Eye (tissue), 1 donor: ENCODE results near the gene RALB.
"Not testable (repeated sequence)": the region's sequence is repeated elsewhere in the genome, so short reads cannot be mapped to it uniquely, and the experiment has no call there.

Experiments used
- DNase-seq: peaks from one replicate; pipeline ENCODE4 v3.0.0-alpha.2; 2015

RALB gene

GRCh38 chr2:120244656-120245519, 7.8 kb upstream of the RALB start:
- DNase-seq: no peak

- DNase-seq: no peak
These were observed 6.9 kb upstream of the RALB start for GRCh38 chr2:120245520-120246332.

- DNase-seq: no peak
These were observed 5.9 kb upstream of the RALB start for GRCh38 chr2:120246546-120247300.

- DNase-seq: no peak
These were observed 4.8 kb upstream of the RALB start for GRCh38 chr2:120247851-120248250.

GRCh38 chr2:120250640-120251039, 2.0 kb upstream of the RALB start:
- no peak for DNase-seq

GRCh38 chr2:120251078-120251477, 1.6 kb upstream of the RALB start:
- DNase-seq: peak; percentile 57

- no peak for DNase-seq
These were observed 800 bp upstream of the RALB start for GRCh38 chr2:120251880-120252224.

- DNase-seq: peak; percentile 91
These were observed 600 bp downstream of the RALB start for GRCh38 chr2:120253021-120253882.

- no peak for DNase-seq
These were observed 1.5 kb downstream of the RALB start for GRCh38 chr2:120254178-120254577.

- DNase-seq: no peak
These were observed 2.4 kb downstream of the RALB start for GRCh38 chr2:120255071-120255470.

GRCh38 chr2:120255986-120256650, 3.5 kb downstream of the RALB start:
- DNase-seq: no peak

- DNase-seq: no peak
These were observed 4.0 kb downstream of the RALB start for GRCh38 chr2:120256651-120257000.

- no peak for DNase-seq
These were observed 4.9 kb downstream of the RALB start for GRCh38 chr2:120257522-120257921.

- DNase-seq: no peak
These were observed 5.5 kb downstream of the RALB start for GRCh38 chr2:120258196-120258595.

- not testable (repeated sequence) for DNase-seq
These were observed 7.3 kb downstream of the RALB start for GRCh38 chr2:120259939-120260338.

- DNase-seq: no peak
These were observed 8.1 kb downstream of the RALB start for GRCh38 chr2:120260736-120261135.

- no peak for DNase-seq
These were observed 8.8 kb downstream of the RALB start for GRCh38 chr2:120261387-120262006.

- DNase-seq: no peak
These were observed 9.5 kb downstream of the RALB start for GRCh38 chr2:120262150-120262549.

GRCh38 chr2:120262761-120263428, 10.2 kb downstream of the RALB start:
- no peak for DNase-seq

GRCh38 chr2:120265006-120265405, 12.4 kb downstream of the RALB start:
- no peak for DNase-seq

- no peak for DNase-seq
These were observed 14.7 kb downstream of the RALB start for GRCh38 chr2:120267348-120267747.
